Stimulated activated CD8-positive, alpha-beta memory T cell treated with anti-CD3 and anti-CD28 coated beads, Interleukin-4, amount 100 ng/mL, for 48 hours (primary cell): ENCODE data around the gene PASK.

Experiments
- DNase-seq: peaks from one replicate; pipeline ENCODE4 v3.0.0-alpha.2; 2020

The PASK gene

GRCh38 chr2:241063587-241063986 is 85.7 kb downstream of the PASK start:
- DNase-seq = no peak

GRCh38 chr2:241063093-241063551 is 86.2 kb downstream of the PASK start:
- DNase-seq = no peak

GRCh38 chr2:241062389-241063092 is 86.7 kb downstream of the PASK start:
- no peak for DNase-seq

- DNase-seq = no peak
Measured at GRCh38 chr2:241061275-241061674, 88.0 kb downstream of the PASK start.
